HEK293T (cell line): ENCODE results near the gene CCDC71L.

Experiments
- BHLHE40 ChIP-seq: fragments of 450-650 bp; IDR thresholded peaks from 2 replicates; pipeline ENCODE4 v1.6.1; 2016; ENCODE audit warnings: mild to moderate bottlenecking, moderate library complexity, borderline replicate concordance
- SUZ12 ChIP-seq: fragments of 450-650 bp; IDR thresholded peaks from 2 replicates; pipeline ENCODE4 v1.6.1; 2016; ENCODE audit warnings: mild to moderate bottlenecking
- TARDBP ChIP-seq: fragments of 450-650 bp; IDR thresholded peaks from 2 replicates; pipeline ENCODE4 v1.6.1; 2016

DNA sequence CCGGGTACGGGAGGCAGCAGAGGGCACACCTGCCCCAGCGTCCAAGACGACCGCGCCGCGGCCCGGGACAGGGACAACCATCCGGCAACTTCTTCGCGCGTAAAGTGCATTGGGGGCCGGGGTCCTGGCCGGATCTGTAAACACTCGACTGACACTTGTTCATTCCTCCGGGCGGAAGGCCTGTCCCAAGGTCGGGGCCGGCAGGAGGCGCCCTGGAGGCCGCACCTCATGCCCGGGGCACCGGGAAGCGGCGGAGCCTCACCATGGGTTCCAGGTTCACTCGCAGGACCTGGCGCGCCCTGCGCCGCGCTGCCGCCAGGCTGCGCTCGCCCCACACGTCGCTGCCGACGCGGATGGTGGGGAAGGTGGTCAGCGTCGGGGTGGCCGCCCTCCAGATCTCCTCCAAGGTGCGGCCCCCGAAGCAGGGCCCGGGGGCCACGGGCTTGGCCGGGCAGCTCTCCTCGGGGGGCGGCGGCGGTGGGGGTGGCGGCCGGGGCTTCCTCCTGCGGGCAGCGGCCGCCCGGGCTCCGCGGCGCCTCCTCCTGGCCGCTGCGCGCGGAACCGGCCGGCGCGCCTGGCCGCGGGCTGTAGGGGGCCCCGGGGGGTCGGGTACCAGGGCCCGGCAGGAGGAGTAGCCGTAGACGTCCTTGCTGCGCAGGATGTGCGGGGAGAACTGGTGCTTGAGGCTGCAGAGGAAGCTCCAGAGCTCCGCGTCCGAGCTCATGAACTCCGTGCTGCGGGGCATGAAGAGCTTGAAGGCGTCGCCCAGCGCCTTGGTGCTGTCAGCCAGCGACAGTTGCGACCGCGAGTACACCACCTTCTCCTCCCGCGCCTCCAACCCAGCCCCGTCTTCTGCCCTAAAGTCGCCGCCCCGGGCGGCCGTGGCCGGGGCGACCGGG is 746 bp downstream of the CCDC71L start:
- no peak for TF ChIP-seq TARDBP
- no peak for TF ChIP-seq SUZ12
- TF ChIP-seq BHLHE40 = no peak
